HCT116 (cell line): ENCODE data around the gene KANSL1. TPM values are rescaled to one million over a fixed set of nuclear protein-coding genes. Genes with fewer than 3 reads are reported as not detected.

Source experiments
- ATAC-seq: fragments of 200-7000 bp; cut with Tn5 transposase; 2 replicates; pipeline ENCODE4 v1.9.1; 2020; ENCODE audit warnings: mild to moderate bottlenecking, moderate library complexity
- BruUV-seq: library from RNA; stranded (reverse); fragments of 400-500 nt; replicated peaks from 2 replicates; lab custom pipeline; 2021; lab: Mats Ljungman, UMichigan
- CTCF ChIA-PET: fragments of 300-600 bp; sonication (Branson Sonifier 250); formaldehyde crosslinking; loops from one replicate; lab custom pipeline; 2021; ENCODE audit warnings: antibody characterized with exemption; lab: Charles Lee
- POLR2A ChIA-PET: fragments of 300-600, 350-600 bp; sonication (Branson Sonifier 250); formaldehyde crosslinking; loops from one replicate; lab custom pipeline; 2021; ENCODE audit warnings: antibody characterized with exemption; lab: Charles Lee
- RAD21 ChIA-PET, 2 experiments: fragments of 300-600 bp; sonication (Branson Sonifier 250); formaldehyde crosslinking; loops; one replicate each; lab custom pipeline; 2023; ENCODE audit warnings: low total read pairs in 2 of 2; ENCODE audit not compliant: uncharacterized antibody in 2 of 2, unreplicated experiment in 2 of 2, low non-redundant PET in 1 of 2; lab: Charles Lee
- DNase-seq: peaks from one replicate; pipeline ENCODE4 v3.0.0-alpha.2; 2010; ENCODE audit warnings: low read depth, low spot score
- H2AFZ ChIP-seq: fragments of 200-600 bp; shearing (Covaris generic), sonication (generic); 2 replicates; pipeline ENCODE4 v1.6.1; 2017; ENCODE audit warnings: low read depth, mixed run types, mixed read lengths, antibody characterized with exemption, low read length; ENCODE audit not compliant: poor library complexity, severe bottlenecking
- H3K27ac ChIP-seq: 2 replicates; pipeline ENCODE4 v1.5.1; 2012; ENCODE audit warnings: low read depth, low read length
- H3K27me3 ChIP-seq: fragments of 200-600 bp; sonication (generic); 2 replicates; pipeline ENCODE4 v1.6.1; 2016; ENCODE audit warnings: mixed run types, low read length, mixed read lengths; ENCODE audit not compliant: insufficient read depth
- H3K36me3 ChIP-seq, 2 experiments: fragments of 200-500 bp in 1 of 2; fragments of 200-600 bp in 1 of 2; sonication (Bioruptor generic) in 1 of 2; sonication (generic) in 1 of 2; 2 replicates each; pipeline versions ENCODE4 v1.5.1 to v1.6.1; 2014 to 2016; ENCODE audit warnings: low read length in 2 of 2, inconsistent platforms in 1 of 2, mixed read lengths in 1 of 2, mixed run types in 1 of 2; ENCODE audit not compliant: insufficient read depth in 2 of 2, control insufficient read depth in 1 of 2
- H3K4me1 ChIP-seq, 2 experiments: fragments of 200-600 bp in 1 of 2; sonication (generic) in 1 of 2; 2 replicates each; pipeline versions ENCODE4 v1.5.1 to v1.6.1; 2012 to 2017; ENCODE audit warnings: low read length in 2 of 2, inconsistent platforms in 1 of 2, mild to moderate bottlenecking in 1 of 2, mixed read lengths in 1 of 2, mixed run types in 1 of 2, moderate library complexity in 1 of 2; ENCODE audit not compliant: insufficient read depth in 2 of 2, control insufficient read depth in 1 of 2
- H3K4me2 ChIP-seq: fragments of 200-600 bp; sonication (generic); 2 replicates; pipeline ENCODE4 v1.6.1; 2017; ENCODE audit warnings: mixed run types, low read length, mixed read lengths
- H3K4me3 ChIP-seq, 2 experiments: fragments of 200-600 bp in 1 of 2; sonication (generic) in 1 of 2; replicated peaks in 1 of 2; 2 replicates each; pipeline ENCODE4 v1.5.1; 2011 to 2016; ENCODE audit warnings: low read length in 2 of 2, control low read depth in 1 of 2, low read depth in 1 of 2, mild to moderate bottlenecking in 1 of 2, mixed read lengths in 1 of 2, mixed run types in 1 of 2
- H3K79me2 ChIP-seq: fragments of 200-600 bp; sonication (generic); 2 replicates; pipeline ENCODE4 v1.6.1; 2017; ENCODE audit warnings: mild to moderate bottlenecking, mixed run types, low read length, moderate library complexity, mixed read lengths; ENCODE audit not compliant: insufficient read depth
- H3K9ac ChIP-seq: fragments of 200-600 bp; sonication (generic); 2 replicates; pipeline ENCODE4 v1.6.1; 2016; ENCODE audit warnings: low read length, mixed read lengths
- H3K9me2 ChIP-seq: fragments of 200-600 bp; sonication (generic), shearing (Covaris generic); 2 replicates; pipeline ENCODE4 v1.6.1; 2017; ENCODE audit warnings: mixed run types, mild to moderate bottlenecking, moderate library complexity; ENCODE audit not compliant: insufficient read depth
- H3K9me3 ChIP-seq, 2 experiments: fragments of 200-500 bp in 1 of 2; fragments of 200-600 bp in 1 of 2; sonication (Bioruptor generic) in 1 of 2; sonication (generic) in 1 of 2; 2 replicates each; pipeline ENCODE4 v1.6.1; 2014 to 2017; ENCODE audit warnings: low read length in 2 of 2, mixed read lengths in 2 of 2, inconsistent platforms in 1 of 2, low read depth in 1 of 2, mild to moderate bottlenecking in 1 of 2, mixed run types in 1 of 2, moderate library complexity in 1 of 2; ENCODE audit not compliant: control insufficient read depth in 1 of 2, insufficient read depth in 1 of 2
- H4K20me1 ChIP-seq: fragments of 200-600 bp; sonication (generic), shearing (Covaris generic); 2 replicates; pipeline ENCODE4 v1.6.1; 2017; ENCODE audit warnings: mixed run types, mild to moderate bottlenecking, moderate library complexity; ENCODE audit not compliant: insufficient read depth
- ATF3 ChIP-seq: IDR thresholded peaks from 2 replicates; pipeline ENCODE4 v1.6.1; 2012
- CEBPB ChIP-seq: IDR thresholded peaks from 2 replicates; pipeline ENCODE4 v1.6.1; 2012; ENCODE audit warnings: low read depth
- EZH2 ChIP-seq: fragments of 200-600 bp; sonication (generic); IDR thresholded peaks from 2 replicates; pipeline ENCODE4 v1.6.1; 2017; ENCODE audit warnings: antibody characterized with exemption, mixed run types
- FOSL1 ChIP-seq: IDR thresholded peaks from 2 replicates; pipeline ENCODE4 v1.6.1; 2012; ENCODE audit warnings: low read depth
- JUND ChIP-seq: IDR thresholded peaks from 2 replicates; pipeline ENCODE4 v1.6.1; 2012
- MAX ChIP-seq: IDR thresholded peaks from 2 replicates; pipeline ENCODE4 v1.6.1; 2012
- POLR2A ChIP-seq: IDR thresholded peaks from 2 replicates; pipeline ENCODE4 v1.7.0; 2011; ENCODE audit warnings: borderline replicate concordance; ENCODE audit not compliant: insufficient read depth, insufficient read length; ENCODE audit errors: extremely low read depth
- REST ChIP-seq: IDR thresholded peaks from 2 replicates; pipeline ENCODE4 v1.6.1; 2012; ENCODE audit warnings: low read depth
- SIN3A ChIP-seq: IDR thresholded peaks from 2 replicates; pipeline ENCODE4 v1.6.1; 2012; ENCODE audit warnings: low read depth
- YY1 ChIP-seq: IDR thresholded peaks from 2 replicates; pipeline ENCODE4 v1.6.1; 2011; ENCODE audit warnings: low read length, low read depth, moderate library complexity, mild to moderate bottlenecking; ENCODE audit not compliant: insufficient replicate concordance; ENCODE audit errors: extremely low read depth
- ZFX ChIP-seq: fragments of 450-650 bp; IDR thresholded peaks from 2 replicates; pipeline ENCODE4 v1.6.1; 2017
- ZNF274 ChIP-seq: fragments of 200-500 bp; sonication (Bioruptor generic); IDR thresholded peaks from 2 replicates; pipeline ENCODE4 v1.6.1; 2014; ENCODE audit warnings: mild to moderate bottlenecking, low read depth, low read length, inconsistent platforms
- intact Hi-C: fragments of 100-400 bp; cut with micrococcal nuclease; formaldehyde crosslinking; loops from 2 replicates; pipeline ENCODE4 v1.10.0; 2022
- total RNA-seq: library from RNA; stranded (reverse); gene quantifications from one replicate; pipeline ENCODE4 v1.2.1, GENCODE V29; 2021; ENCODE audit not compliant: unreplicated experiment

Gene KANSL1
- total RNA-seq, 1 experiment from 2014 or later = 77.5 TPM

GRCh38 chr17:46144246-46144645 is 49.0 kb downstream of the KANSL1 start:
- no peak overlapping the region for H3K4me3 ChIP-seq
- no peak overlapping the region for H2AFZ ChIP-seq
- H3K36me3 ChIP-seq = no peaks in the 10 kb centered on the region
- no peaks in the 10 kb centered on the region for H3K9me2 ChIP-seq
- H3K9me3 ChIP-seq = no peaks in the 10 kb centered on the region
- H3K79me2 ChIP-seq = peaks cover 95% of the 10 kb centered on the region
- no peak overlapping the region for H3K27ac ChIP-seq
- ChIA-PET RAD21 (no interaction called here), CTCF (no interaction called here), POLR2A (no interaction called here)
- no peak overlapping the region for H3K9ac ChIP-seq
- BruUV-seq = no TSS peak
- ATAC-seq = no peak
- DNase-seq = no peak
- H3K4me2 ChIP-seq = no peak overlapping the region
- peaks cover 62% of the 10 kb centered on the region for H4K20me1 ChIP-seq
- intact Hi-C loops = no loop called here
- no peaks in the 10 kb centered on the region for H3K4me1 ChIP-seq
- TF ChIP-seq ZNF274 (no peak), EZH2 (no peak), CEBPB (no peak), REST (no peak)
- H3K27me3 ChIP-seq = no peaks in the 10 kb centered on the region

- no peaks in the 10 kb centered on the region for H3K27me3 ChIP-seq
- no peaks in the 10 kb centered on the region for H3K9me3 ChIP-seq
- ATAC-seq (no peak), DNase-seq (no peak)
- no peak overlapping the region for H3K27ac ChIP-seq
- H2AFZ ChIP-seq = no peak overlapping the region
- H3K79me2 ChIP-seq = peaks cover 95% of the 10 kb centered on the region
- ChIA-PET RAD21 (no interaction called here), POLR2A (no interaction called here), CTCF (no interaction called here)
- intact Hi-C loops = no loop called here
- BruUV-seq = no TSS peak
- H3K36me3 ChIP-seq = no peaks in the 10 kb centered on the region
- TF ChIP-seq MAX = no peak
- no peak for TF ChIP-seq CEBPB
- no peak for TF ChIP-seq SIN3A
- no peak for TF ChIP-seq YY1
- no peak for TF ChIP-seq ATF3
- no peak for TF ChIP-seq ZFX
- TF ChIP-seq JUND = no peak
- TF ChIP-seq POLR2A = no peak
- TF ChIP-seq FOSL1 = no peak
- H3K4me1 ChIP-seq = no peaks in the 10 kb centered on the region
- no peak overlapping the region for H3K9ac ChIP-seq
- peaks cover 66% of the 10 kb centered on the region for H4K20me1 ChIP-seq
- H3K4me2 ChIP-seq = no peak overlapping the region
- H3K4me3 ChIP-seq = no peak overlapping the region
- H3K9me2 ChIP-seq = no peaks in the 10 kb centered on the region
Measured at GRCh38 chr17:46143827-46144236, 49.4 kb downstream of the KANSL1 start.
